SK-N-MC (cell line): Measurements from ENCODE around the gene OPRD1.

Experiments
- EZH2 ChIP-seq: fragments of 200-600 bp; sonication (generic); IDR thresholded peaks from one replicate; pipeline ENCODE4 v1.6.1; 2017; ENCODE audit warnings: antibody characterized with exemption
- FOXP2 ChIP-seq: optimal IDR thresholded peaks from 2 replicates; pipeline ENCODE3; 2011; ENCODE audit warnings: mild to moderate bottlenecking, moderate library complexity; ENCODE audit not compliant: insufficient read depth; ENCODE audit errors: extremely low read length, control extremely low read depth
- POLR2AphosphoS5 ChIP-seq: IDR thresholded peaks from 2 replicates; pipeline ENCODE4 v1.6.1; 2012; ENCODE audit warnings: mild to moderate bottlenecking, low read depth, low read length, borderline replicate concordance

DNA sequence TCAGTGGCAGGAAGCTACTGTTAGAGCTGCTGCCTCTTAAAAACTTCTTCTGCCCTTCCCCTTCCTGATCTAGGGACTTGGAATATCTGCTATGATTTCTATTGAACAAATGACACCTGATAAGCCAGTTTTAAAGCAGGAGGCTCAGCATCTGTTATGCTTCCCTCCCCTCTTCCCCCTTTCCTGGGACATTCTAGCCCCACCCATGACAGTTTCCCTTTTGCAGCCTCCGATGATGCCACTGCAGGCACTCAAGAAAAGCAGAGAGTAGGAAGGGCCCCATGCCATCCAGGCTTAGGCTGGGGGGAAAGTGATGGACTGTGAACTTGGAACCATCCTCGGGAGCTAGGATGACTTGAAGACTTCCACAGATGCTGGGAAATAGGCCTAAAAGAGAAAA is 87.3 kb downstream of the OPRD1 start:
- TF ChIP-seq EZH2 (no peak), POLR2AphosphoS5 (no peak), FOXP2 (no peak)
